Stimulated activated naive CD4-positive, alpha-beta T cell treated with Interleukin-2 at 50 U/mL for 16 hours (primary cell): ENCODE results near the gene PFN2.

Experiments
- DNase-seq: peaks from one replicate; lab custom pipeline; 2025; lab: John Stamatoyannopoulos, UW

The PFN2 gene

GRCh38 chr3:149917124-149917667 lies 53.5 kb downstream of the PFN2 start:
- DNase-seq, result no peak
